Hepatic stellate cell (primary cell): Measurements from ENCODE around the gene DLD.
A peak's percentile ranks its signal among the peaks of the same experiment; 100 is the strongest.
"Not testable (repeated sequence)": the region's sequence is repeated elsewhere in the genome, so short reads cannot be mapped to it uniquely, and the experiment has no call there.

Experiments used
- DNase-seq: peaks from one replicate; pipeline ENCODE4 v3.0.0; 2011; ENCODE audit warnings: low spot score

Gene DLD

DNA sequence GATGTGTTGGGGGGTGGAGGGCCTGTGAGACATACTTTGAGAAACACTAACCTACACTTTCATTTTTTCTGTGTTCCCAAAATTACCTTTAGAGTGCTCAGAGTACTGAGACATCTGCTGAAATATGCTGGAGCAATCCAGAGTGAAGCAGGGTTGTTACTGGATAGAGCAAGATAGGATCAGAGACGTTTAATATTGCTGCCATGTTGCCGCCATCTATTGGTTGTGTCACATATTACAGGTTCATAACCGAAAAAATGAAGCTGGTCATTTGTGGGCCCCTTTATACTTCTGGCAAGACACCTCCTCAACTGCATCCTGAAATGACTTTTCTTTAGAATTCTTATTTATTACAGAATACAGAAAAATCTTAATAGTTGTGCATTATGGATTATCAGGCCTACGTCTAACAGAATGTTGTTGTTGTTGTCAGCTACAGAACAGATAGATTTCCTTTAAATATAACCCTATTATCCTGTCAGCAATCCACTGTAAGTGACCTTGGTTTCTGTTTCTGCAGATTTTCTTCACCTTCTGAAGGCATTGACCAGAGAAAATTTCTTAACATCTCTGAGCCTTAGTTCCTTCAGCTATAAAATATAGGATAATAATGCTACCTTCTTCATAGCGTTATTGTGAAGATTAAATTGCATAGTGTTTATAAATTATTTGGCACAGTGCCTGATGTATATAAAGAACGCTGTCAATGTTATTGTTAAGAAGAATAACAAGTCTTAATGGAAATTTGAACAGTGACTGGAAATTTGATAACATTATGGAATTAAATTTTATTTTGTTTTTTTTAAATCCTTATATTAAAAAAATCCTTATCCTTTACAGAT is 16.2 kb upstream of the DLD start:
- DNase-seq, result peak; percentile 46

DNA sequence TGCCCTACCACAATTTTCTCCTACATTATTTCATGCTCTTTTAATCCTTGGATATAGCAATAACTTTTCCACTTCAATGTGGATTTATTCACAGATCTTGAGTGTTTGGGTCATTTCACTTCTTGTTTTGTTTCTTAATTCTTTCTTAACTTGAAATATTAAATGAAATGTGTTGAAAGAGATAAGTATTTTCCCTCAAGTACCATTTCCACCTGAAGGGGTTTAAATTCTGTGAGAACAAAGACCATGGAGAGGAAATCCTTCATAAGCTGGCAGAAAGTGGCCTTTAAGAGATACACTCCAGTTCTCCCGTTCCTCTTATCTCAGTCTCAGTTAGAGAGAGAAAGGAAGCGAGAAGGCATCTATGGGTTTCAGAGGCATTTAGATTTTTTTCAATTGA is 14.1 kb upstream of the DLD start:
- DNase-seq, result no peak

DNA sequence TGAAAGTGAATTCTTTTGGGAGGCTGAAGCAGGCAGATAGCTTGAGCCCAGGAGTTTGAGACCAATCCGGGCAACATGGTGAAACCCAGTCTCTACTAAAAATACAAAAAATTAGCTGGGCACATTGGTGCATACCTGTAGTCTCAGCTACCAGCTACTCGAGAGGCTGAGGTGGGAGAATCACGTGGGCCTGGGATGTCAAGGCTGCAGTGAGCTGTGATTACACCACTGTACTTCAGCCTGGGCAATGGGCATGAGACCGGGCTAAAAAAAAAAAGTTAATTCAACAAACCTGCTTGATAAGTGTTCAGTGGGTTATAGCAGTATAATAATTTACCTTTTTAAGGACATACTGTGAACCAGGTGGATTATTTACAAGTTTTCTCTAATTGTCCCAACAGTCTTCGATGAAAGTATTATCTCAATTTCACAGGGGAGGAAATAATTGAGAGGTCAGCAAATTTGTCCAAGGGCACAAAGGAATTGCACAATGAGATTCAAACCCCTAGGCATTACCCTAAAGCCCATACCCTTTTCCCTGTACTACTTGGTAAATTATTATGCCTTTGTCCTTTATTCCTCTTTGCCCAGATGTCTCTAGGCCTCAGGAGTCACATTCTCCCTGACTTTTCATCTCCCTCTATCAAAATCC is 13.1 kb upstream of the DLD start:
- DNase-seq, result no peak

DNA sequence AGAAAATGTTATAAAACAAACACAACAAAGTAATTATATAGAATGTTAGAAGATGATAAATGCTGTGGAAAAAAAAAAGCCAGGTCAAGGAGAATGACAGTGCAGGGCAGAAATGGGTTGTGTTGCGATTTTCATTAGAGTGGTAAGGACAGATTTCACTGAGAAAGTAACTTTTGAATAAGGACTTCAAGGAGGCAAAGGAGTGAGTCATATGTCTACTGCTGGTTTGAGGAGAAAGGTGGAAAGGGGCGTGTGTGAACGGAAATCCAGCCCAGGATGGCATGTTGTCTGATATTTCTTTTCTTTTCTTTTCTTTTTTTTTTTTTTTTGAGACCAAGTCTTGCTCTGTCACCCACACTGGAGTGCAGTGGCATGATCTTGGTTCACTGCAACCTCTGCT is 12.3 kb upstream of the DLD start:
- no peak for DNase-seq

DNA sequence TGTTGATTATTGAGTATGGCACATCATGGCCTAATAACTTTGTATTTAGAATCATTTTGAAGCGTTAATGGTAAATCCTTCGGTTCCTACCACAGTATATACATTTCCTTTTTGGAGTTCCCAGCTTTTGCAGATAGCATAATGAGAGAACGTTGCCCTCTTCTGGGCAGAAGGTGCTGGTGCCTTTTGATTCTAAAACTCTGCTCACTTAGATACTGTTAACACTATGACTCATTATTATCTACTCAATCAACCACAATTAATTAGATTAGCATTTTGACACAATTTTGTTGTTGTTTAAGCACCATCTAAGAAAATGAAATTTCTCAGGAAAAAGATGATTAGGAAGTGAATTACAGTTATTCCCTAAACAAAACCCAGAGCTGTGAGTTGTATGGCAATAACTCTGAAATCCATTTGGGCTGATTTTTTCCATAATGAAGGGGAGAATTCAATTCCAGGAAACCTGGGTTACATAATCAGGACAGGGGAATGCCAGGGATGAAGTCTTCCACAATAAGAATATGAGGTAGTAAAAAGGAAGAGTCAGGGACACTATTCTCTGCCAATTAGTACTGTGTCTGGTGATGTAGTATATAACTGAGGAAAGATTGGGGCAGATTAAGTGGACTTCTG is 11.5 kb upstream of the DLD start:
- DNase-seq, result peak; percentile 56

DNA sequence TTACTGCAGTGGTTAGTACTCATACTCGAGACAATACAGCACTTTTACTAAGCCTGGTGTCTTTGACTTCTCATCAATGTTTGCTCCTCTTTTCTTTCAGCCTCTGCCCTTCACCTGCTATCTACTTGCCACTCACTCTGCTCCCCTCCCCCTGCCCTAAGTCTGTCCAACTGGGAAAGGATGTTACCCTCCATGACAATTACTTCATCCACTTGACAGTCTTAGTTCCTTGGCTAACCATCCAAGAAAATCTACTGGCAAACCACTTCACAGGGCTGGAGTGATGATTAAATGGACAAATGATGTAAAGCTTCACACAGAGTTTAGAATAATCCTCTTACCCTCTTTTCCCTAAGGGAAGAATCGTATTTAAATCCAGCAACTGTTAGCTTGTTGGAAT is 8.2 kb upstream of the DLD start:
- DNase-seq, result no peak

DNA sequence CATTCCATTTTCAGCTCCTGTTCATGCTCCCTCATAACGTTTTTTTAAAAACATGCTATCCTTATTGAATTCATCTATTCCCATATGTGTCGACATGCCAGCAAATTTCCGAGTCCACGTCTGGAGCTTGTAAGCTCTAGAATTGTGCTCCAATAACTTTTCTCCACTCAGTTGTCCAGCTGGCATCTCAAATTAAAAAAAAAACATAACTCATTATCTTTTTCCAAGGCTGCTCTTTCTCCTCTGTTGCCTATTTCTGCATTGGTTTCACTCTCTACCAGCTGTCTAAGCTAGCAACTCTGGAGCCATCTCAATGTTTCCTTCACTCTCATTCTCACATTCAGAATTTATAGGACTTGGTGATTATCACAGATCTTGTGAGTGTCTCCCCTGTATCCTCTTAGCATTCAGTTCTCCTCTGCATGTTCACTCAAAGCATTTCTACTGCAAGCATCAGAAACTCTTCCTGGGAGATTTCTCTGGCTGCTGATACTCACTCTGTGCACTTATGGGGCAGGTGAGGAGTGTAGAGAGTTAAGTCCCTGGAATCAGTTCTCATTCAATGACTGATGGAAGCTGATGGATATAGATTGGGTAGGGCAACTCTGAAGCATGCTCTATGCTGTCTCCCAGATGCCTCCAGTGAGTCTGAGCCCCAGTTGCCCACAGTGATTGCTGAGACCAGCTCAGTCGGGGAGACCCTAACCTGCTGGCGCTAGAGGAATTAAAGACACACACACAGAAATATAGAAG is 6.7 kb upstream of the DLD start:
- DNase-seq, result no peak

DNA sequence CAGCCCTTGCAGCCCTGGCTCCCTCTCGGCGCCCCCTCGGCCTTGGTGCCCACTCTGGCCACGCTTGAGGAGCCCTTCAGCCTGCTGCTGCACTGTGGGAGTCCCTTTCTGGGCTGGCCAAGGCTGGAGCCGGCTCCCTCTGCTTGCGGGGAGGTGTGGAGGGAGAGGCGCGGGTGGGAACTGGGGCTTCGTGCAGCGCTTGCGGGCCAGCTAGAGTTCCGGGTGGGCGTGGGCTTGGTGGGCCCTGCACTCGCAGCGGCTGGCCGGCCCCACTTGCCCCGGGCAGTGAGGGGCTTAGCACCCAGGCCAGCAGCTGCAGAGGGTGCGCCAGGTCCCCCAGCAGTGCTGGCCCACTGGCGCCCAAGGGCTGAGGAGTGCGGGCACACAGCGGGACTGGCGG is 3.2 kb upstream of the DLD start:
- DNase-seq, result not testable (repeated sequence)

DNA sequence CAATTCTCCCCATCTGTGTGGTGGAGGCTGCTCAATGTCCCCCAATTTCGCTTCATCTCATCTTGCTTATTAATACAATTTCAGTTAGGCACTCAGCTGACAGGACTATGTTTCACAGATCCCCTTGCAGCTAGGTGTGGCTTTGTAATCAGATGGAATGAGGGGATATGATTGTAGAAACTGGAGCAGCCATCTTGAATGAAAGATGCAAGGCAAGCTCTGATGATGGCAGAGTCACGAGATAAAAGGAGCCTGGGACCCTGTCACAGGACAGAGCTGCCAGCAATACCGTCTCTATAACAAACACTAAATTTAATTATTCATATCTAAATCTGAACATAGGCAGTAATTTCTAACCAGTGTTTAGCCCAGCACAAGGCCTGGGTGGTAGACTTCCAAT is 991 bp upstream of the DLD start:
- no peak for DNase-seq

DNA sequence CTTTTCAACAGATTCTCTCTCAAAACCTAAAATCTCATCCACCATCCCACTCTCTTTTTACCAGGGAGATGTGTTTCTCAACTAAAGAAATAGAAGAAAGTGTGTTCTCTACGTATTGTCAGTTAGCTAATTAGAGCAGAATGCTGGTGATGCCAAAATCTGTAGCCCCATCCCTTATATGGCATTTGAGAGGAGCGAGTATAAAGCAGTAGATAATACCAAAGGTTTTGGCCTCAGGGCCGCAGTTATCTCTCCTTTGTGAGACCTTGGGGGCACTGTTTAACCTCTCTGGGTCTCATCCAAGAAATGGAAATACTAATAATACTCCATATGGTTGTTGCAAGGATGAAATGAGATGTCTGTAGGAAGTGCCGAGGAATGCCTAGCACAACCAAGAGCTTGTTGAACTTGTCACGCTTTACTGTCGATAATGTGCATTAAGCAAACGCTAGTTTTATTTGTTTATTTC is 456 bp upstream of the DLD start:
- DNase-seq, result no peak

DNA sequence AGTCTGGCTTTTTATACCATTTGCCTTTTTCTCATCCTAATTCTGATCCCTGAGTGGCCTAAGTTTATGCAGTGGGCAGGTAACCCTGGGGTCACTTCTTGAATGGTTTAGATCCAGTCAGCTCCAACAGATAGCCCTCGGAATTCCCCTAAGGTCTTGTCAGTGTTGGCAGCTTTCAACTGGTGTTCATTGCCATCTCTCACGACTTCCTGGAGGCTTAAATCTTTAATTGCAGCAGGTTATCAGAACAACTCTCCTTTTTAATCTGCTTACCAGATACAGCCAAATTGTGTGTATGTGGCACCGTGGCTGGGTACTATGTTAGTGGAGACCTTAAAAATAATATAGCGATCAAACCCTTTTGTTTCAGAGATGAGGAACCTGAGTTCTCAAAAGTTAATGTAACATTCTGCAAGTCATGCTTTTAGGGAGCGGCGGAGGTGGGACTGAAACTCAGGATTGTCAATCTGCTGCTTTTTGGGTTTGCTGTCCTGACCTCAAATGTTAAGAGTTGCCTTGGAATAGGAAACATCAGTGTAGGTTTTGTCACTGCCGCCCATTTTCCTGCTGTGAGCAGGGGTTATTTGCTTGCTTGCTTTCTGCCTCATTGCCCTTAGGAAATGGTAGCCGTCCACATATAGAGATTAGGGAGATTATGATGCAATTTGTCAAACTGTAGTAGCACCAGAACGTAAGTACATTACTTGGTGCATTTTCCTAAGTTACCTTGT is 818 bp downstream of the DLD start:
- DNase-seq, result no peak

DNA sequence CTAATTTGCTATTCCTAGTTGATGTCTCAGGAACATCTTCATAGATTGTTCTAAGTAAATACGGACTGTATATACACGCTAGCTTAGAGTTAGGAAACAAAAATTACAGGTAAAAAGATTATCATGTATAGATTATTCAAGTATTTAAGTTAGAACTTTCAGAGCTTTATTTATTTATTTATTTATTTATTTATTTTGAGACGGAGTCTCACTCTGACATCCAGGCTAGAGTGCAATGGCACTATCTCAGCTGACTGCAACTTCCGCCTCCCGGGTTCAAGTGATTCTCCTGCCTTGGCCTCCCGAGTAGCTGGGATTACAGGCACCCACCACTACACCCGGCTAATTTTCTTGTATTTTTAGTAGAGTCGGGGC is 1.4 kb downstream of the DLD start:
- not testable (repeated sequence) for DNase-seq

DNA sequence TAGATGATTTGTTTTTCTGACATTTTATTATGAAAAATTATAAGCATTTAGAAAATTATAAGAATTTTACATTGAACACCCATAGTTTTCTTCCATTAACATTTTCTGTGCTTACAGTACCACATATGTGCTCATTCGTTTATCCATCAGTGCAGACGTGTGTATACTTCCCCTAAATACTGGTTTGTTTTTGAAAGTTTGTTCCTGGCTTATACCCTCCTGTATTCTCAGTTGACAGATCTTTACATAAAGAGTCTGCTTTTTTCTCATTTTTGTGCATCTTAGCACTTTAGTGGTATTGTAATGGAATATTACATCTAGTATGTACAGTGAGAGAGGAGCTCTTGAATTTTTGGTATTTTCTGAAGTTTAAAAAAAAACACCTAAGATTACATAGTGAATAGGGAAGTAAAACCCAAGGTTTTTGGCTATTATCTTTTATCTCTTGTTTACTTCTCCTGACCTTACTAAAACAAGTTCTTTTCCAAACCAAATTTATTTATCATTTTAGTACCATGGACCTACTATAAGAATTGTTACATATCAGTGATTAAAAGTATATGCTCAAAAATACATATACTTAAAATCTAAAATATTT is 8.1 kb downstream of the DLD start:
- no peak for DNase-seq

DNA sequence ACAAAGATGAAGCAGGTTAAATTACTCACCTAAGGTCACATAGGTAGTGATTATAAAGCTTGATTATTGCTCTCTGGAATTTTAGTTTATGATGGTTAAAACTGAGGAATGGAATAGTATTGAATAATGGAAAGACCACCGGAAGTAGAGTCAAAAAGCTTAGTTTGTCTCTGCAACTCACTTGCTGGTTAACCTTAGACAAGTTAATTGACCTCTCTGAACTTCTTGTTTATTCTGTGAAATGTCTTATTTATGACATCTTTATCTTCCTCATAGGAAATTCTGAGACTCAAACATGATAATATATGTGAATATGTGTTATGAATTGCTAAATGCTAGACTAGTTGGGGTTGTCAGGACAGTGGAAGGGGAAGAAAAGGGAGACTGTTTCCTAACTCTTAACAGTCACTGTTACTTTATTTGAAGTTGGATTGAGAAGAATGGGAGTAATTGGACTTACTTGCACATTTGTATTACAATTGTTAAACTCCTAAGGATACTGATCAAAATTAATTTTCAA is 9.6 kb downstream of the DLD start:
- DNase-seq, result no peak

DNA sequence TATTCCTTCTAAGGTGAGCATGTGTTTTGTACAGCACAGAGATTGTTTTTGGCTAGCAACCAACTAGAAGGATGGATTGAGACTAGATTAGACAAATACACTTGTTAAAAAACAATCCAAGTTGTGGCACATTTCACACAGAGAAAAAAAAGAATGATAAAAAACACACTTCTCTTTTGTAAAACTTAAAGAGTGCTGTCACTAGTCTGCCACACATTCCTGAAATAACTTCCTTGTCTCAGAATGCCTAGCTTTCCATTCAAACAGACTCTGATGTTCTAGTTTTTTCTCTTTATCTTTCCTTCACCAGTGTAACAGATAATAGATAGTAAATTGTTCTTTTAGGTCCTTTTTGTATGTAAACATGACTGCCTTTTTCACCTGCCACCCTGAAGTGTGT is 11.4 kb downstream of the DLD start:
- DNase-seq, result no peak

DNA sequence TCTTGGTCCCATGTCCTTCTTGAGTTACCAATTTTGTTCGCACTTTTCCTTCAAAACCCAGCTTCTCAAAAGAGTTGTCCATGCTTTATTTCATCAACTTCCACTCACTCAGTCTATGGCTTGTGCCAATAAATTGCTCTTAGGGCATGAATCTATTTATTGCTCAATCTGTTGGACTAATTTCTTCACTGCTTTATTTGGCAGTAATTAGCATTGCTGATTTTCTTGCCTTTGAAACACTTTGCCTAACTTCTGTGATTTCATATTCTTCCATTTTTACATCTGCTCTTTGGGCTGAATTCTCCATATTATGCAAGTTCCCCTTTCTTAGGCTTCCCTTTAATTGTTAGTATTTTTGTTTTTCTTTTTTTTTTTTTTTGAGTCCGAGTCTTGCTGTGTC is 16.8 kb downstream of the DLD start:
- DNase-seq, result no peak

DNA sequence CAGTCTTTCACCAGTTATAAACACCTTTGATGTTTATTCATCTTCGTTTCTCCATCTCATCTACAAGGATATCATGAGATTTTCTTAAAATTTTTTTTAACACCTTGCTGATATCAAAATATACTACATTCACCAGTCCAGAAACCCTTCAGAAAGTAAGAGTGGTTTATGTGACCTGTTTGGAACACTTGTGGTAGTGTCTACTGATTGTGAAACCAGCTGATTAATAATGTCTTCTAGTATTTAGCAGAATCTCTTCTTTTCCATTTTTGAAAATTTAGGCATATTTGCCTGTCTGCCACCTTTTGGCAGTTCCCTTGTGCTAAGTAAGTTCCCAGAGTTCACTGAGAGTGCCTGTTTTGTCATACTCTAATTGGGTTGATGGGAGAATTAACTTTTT is 18.5 kb downstream of the DLD start:
- DNase-seq, result no peak

DNA sequence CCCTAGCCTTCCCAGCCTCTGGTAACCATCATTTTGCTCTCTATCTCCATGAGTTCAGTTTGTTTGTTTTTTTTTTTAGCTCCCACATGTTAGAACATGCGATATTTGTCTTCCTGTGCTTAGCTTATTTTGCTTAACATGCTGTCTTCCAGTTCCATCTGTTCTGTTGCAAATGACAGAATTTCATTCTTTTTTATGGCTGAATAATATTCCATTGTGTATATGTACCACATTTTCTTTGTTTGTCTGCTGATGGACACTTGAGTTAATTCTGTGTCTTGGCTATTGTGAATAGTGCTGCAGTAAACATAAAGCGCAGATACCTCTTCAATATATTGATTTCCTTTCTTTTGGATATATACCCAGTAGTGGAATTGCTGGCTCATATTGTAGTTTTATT is 21.0 kb downstream of the DLD start:
- DNase-seq, result no peak

DNA sequence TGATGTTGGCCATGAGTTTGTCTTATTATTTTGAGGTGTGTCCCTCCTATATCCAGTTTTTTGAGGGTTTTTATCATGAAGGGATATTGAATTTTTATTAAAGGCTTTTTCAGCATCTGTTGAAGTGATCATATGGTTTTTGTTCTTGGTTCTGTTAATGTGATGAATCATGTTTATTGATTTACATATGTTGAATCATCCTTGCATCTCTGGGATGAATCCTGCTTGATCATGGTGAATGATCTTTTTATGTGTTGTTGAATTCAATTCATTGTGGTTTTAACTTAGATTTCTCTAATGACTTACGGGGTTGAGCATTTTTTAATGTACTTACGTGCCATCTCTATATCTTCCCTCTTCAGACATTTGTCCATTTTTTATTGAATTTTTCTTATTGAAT is 22.9 kb downstream of the DLD start:
- DNase-seq, result no peak

DNA sequence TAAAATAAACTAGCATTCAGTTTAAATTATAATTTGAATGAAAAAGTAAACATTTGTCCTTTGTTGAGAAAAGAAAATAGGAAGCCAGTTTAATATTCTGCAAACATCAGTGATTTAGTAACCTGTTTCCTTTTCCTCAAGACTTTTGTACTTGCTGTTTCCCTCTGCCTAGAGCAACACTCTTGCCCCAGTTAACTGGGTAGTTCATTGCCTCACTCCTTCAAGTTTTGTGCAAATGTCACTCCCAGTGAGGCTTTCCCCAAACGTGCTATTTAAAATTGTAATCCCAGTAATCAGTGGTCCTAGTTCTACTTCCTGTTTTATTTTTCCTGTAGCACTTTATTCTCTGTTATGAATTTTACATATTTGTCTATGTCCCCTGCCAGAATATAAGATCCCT is 23.8 kb downstream of the DLD start:
- DNase-seq, result no peak

DNA sequence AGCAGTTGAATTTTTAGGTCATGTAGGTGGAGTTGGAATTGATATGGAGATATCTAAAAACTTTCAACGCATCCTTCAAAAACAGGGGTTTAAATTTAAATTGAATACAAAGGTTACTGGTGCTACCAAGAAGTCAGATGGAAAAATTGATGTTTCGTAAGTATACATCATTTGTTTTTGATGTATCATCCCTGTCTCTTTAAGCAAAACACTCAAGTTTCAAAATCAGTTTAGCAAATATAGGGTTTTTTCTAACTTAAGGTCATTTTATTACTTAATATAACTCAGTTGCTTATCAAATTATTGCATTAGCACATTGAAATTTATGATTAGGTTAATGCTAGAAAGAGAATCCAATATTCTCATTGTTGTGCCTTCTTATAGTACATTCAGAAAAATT is 24.6 kb downstream of the DLD start:
- no peak for DNase-seq
